ENCODE data around the gene DCDC2C. TPM values are rescaled to one million over a fixed set of nuclear protein-coding genes. Genes with fewer than 3 reads are reported as not detected.

DCDC2C gene
- polyA plus RNA-seq, 3 donors, result not detected

DNA sequence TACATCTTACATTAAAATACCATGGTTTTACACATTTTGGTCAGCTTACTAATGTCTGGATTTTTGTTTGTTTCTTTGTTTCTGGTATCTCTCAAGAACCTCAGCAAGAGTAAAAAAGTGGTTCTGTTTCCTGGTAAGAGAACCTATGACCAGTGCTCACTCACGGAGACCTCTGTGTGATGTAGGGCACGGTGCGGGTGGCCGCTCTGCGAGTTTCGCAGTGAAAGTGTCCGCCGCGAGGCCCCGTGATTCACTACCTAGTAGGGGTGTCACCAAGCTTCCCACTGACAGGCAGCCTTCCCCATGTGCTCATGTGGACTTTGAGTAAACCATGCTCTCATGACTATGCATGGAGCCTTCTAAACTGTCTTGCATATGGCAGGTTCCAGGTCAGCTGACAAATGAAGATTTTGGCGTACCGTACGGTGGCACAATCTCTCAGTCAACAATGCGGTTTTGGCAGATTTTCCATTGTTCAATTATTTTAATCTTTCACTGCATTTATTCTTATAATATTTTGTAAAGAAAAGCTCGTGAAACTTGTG is 137.3 kb downstream of the DCDC2C start:
- no peak overlapping the region for H3K9ac ChIP-seq (ENCODE audit: insufficient read depth, low read length, poor library complexity, severe bottlenecking)
- H3K4me3 Mint-ChIP-seq, result no peak overlapping the region
- DNase-seq, result no peak
- H3K27ac ChIP-seq (ENCODE audit: low read depth in 1 of 2, low read length in 2 of 2), result no peak overlapping the region
- intact Hi-C loops (cut with micrococcal nuclease), result no loop called here
- no peaks in the 10 kb centered on the region for H3K9me3 ChIP-seq (replicated peaks in 1 of 2; ENCODE audit: control insufficient read depth in 1 of 2, insufficient read depth in 1 of 2, low read length in 2 of 2)
- no peaks in the 10 kb centered on the region for H3K4me1 ChIP-seq (ENCODE audit: control insufficient read depth in 1 of 2, insufficient read depth in 2 of 2, low read length in 2 of 2)
- no peaks in the 10 kb centered on the region for H3K27me3 ChIP-seq (ENCODE audit: control insufficient read depth in 2 of 2, insufficient read depth in 2 of 2, low read length in 2 of 2)
- no peak overlapping the region for H3K4me2 ChIP-seq (replicated peaks; ENCODE audit: extremely low read depth, low read length, poor library complexity, severe bottlenecking)
- no peak overlapping the region for H3K4me3 ChIP-seq (replicated peaks in 1 of 3; ENCODE audit: low read depth in 2 of 3, low read length in 3 of 3)
- no peaks in the 10 kb centered on the region for H3K79me2 ChIP-seq (ENCODE audit: insufficient read depth, low read length)
- 98% methylated on average over 10 of the region's 15 CpGs for WGBS (ENCODE audit: insufficient coverage)
- no peak overlapping the region for H2AFZ ChIP-seq (ENCODE audit: insufficient read depth, low read depth, low read length, poor library complexity, severe bottlenecking)
- H3K9me3 Mint-ChIP-seq, result peaks cover 0 to 12% (median 3%) of the 10 kb centered on the region in 7 donors
- H3K27ac Mint-ChIP-seq, result no peak overlapping the region
- H3K27me3 Mint-ChIP-seq (ENCODE audit: low read depth in 3 of 3), result peaks cover 0 to 4% (median 0%) of the 10 kb centered on the region in 3 donors
- H3K36me3 Mint-ChIP-seq, result no peaks in the 10 kb centered on the region
- H4K20me1 ChIP-seq (ENCODE audit: insufficient read depth, low read length), result no peaks in the 10 kb centered on the region
- H3K36me3 ChIP-seq (replicated peaks in 1 of 2; ENCODE audit: control insufficient read depth in 1 of 2, insufficient read depth in 2 of 2, low read length in 2 of 2), result no peaks in the 10 kb centered on the region
- no peak for TF ChIP-seq CTCF (IDR thresholded peaks at IDR 0.05)
- no peaks in the 10 kb centered on the region for H3K4me1 Mint-ChIP-seq

DNA sequence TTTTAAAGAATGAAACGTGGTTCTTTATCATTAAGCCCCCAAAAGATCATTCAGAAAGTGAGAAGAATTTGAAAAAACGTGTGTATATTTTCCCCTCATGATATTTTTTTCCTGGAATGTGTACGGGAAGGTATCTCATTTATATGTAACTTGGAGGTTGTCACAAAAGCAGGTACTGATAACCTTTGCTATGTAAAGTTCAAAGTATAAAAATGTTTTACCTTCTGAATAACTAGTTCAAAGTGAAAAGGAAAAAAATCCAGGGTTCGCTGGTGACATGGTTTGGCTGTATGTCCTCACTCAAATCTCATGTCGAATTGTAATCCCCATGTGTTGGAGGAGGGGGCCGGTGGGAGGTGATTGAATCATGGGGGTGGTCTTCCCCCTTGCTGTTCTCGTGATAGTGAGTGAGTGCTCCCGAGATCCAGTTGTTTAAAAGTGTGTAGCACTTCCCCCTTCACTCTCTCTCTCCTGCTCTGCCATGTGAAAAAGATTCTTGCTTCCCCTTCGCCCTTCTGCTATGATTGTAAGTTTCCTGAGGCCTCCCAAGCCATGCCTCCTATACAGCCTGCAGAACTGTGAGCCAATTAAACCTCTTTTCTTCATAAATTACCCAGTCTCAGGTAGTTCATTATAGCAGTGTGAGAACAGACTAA is 144.2 kb downstream of the DCDC2C start:
- intact Hi-C loops (cut with micrococcal nuclease), result no loop called here
- H4K20me1 ChIP-seq (ENCODE audit: insufficient read depth, low read length), result no peaks in the 10 kb centered on the region
- H3K36me3 Mint-ChIP-seq, result no peaks in the 10 kb centered on the region
- H3K4me2 ChIP-seq (replicated peaks; ENCODE audit: extremely low read depth, low read length, poor library complexity, severe bottlenecking), result no peak overlapping the region
- H3K4me1 ChIP-seq (ENCODE audit: control insufficient read depth in 1 of 2, insufficient read depth in 2 of 2, low read length in 2 of 2), result no peaks in the 10 kb centered on the region
- H3K9me3 ChIP-seq (replicated peaks in 1 of 2; ENCODE audit: control insufficient read depth in 1 of 2, insufficient read depth in 1 of 2, low read length in 2 of 2), result no peaks in the 10 kb centered on the region
- no peak for TF ChIP-seq CTCF (IDR thresholded peaks at IDR 0.05)
- H3K27me3 ChIP-seq (ENCODE audit: control insufficient read depth in 2 of 2, insufficient read depth in 2 of 2, low read length in 2 of 2), result no peaks in the 10 kb centered on the region
- peaks cover 0 to 8% (median 4%) of the 10 kb centered on the region in 7 donors for H3K9me3 Mint-ChIP-seq
- no peak overlapping the region for H3K27ac ChIP-seq (ENCODE audit: low read depth in 1 of 2, low read length in 2 of 2)
- no peak overlapping the region for H3K4me3 ChIP-seq (replicated peaks in 1 of 3; ENCODE audit: low read depth in 2 of 3, low read length in 3 of 3)
- H3K9ac ChIP-seq (ENCODE audit: insufficient read depth, low read length, poor library complexity, severe bottlenecking), result no peak overlapping the region
- no peak for DNase-seq
- H3K79me2 ChIP-seq (ENCODE audit: insufficient read depth, low read length), result no peaks in the 10 kb centered on the region
- H3K36me3 ChIP-seq (replicated peaks in 1 of 2; ENCODE audit: control insufficient read depth in 1 of 2, insufficient read depth in 2 of 2, low read length in 2 of 2), result no peaks in the 10 kb centered on the region
- no peak overlapping the region for H2AFZ ChIP-seq (ENCODE audit: insufficient read depth, low read depth, low read length, poor library complexity, severe bottlenecking)
- H3K27ac Mint-ChIP-seq, result no peak overlapping the region
- no peak overlapping the region for H3K4me3 Mint-ChIP-seq
- no CpG with 5 or more reads among the region's 9 CpGs for WGBS (ENCODE audit: insufficient coverage)
- peaks cover 0 to 3% (median 0%) of the 10 kb centered on the region in 3 donors for H3K27me3 Mint-ChIP-seq (ENCODE audit: low read depth in 3 of 3)
- no peaks in the 10 kb centered on the region for H3K4me1 Mint-ChIP-seq

All from CD14-positive monocyte (primary cell).